NT2/D1 (cell line): Measurements from ENCODE around the gene PRAMEF2.
"Not testable (repeated sequence)": the region's sequence is repeated elsewhere in the genome, so short reads cannot be mapped to it uniquely, and the experiment has no call there.

Source experiments
- SUZ12 ChIP-seq: IDR thresholded peaks from 2 replicates; pipeline ENCODE4 v1.6.1; 2011; ENCODE audit not compliant: insufficient read length, insufficient read depth; ENCODE audit errors: extremely low read depth
- YY1 ChIP-seq: IDR thresholded peaks from 2 replicates; pipeline ENCODE4 v1.6.1; 2011; ENCODE audit not compliant: insufficient read length, insufficient read depth

DNA sequence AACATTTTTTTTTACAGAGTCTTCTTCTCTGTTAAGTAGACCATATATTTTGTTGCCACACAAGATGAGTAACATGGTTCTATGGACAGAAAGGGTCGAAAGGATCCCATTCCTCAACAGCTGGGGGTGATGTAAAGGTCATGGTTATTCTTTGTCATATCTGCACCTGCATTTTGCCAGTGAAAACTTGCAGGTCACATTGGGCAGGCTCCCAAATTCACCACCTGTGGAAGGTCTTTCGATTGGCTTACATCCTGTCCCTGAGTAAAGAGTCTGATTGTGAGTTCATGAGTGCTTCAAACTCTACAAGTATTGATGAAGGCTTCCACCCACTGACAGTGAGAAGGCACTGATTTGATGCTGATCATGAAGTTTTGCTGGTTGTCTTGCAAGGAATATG is 23.6 kb upstream of the PRAMEF2 start:
- TF ChIP-seq YY1, SUZ12: not testable (repeated sequence)
